NB4 (cell line): Measurements from ENCODE around the gene STAM.

Experiments used
- CTCF ChIP-seq: IDR thresholded peaks from one replicate; pipeline ENCODE4 v1.5.1; 2012; ENCODE audit warnings: low read depth, low read length
- POLR2A ChIP-seq: IDR thresholded peaks from 2 replicates; pipeline ENCODE4 v1.6.1; 2011; ENCODE audit warnings: mild to moderate bottlenecking; ENCODE audit not compliant: insufficient read length; ENCODE audit errors: extremely low read depth

DNA sequence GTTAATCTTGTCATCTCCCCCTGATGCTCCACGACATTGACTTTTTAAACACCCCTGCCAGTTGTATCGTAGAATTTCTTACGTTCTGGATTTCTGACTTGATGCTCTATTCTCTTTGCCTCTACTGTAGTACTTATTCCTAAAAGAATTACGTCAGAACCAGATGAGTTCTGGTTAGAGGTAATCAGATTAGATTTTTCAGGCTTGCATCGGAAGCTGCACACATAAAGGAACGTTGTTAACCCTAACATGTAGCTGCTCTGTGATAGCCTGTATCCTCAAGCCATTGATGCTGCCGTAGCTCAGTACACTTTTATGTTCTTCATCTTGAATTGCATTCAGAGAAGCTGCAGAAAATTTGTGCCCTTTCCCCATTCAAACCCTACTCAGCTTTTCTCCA, 81.8 kb downstream of the STAM start:
- TF ChIP-seq CTCF (no peak), POLR2A (no peak)
